ENCODE measurements around the gene TMEM238. TPM values are rescaled to one million over a fixed set of nuclear protein-coding genes. Genes with fewer than 3 reads are reported as not detected.

The TMEM238 gene
- total and polyA plus RNA-seq, 9 of the 15 experiments (the other 6 are each of a cell fraction or from before 2014, with no cell fraction given): 0.18 to 5.1 (median 1.3) TPM; not detected in 4

DNA sequence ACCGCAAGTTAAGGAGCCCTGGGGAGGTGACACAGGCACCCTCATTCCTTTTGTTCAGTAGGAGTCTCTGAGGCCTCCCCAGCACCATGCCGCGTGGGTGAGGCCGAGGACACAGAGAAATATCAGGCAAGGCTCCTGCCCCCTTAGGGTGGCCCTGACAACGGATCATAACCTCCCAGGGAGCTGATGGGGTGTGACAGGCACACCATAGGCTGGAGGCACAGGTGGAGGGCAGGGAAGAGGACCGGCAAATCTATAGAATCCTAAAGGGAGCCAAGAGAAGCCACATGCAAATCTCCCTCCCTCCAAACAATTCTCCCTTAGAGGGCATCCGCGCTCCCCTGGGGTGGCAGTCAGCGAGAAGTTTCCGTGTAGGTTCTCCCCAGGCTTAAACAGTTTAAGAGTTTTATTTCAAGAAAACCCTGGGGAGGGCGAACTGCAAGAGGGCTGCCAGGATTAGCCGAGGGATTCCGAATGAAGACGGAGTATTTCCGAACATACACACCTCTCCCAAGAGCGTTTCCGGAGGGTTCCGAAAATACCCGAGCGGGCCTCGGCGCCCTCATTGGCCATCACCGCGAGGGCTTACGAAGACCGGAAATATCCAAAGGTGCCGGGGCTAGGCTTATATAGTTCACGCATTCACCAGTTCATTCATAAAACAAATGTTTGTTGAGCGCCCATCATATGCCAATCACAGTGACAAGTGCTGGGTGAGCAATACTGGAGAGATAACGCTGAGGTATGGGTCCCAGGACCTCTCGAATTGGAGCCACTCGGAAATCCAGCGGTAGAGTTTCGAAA is 1.0 kb upstream of the TMEM238 start (continued):
- TF ChIP-seq, protein P1, sequence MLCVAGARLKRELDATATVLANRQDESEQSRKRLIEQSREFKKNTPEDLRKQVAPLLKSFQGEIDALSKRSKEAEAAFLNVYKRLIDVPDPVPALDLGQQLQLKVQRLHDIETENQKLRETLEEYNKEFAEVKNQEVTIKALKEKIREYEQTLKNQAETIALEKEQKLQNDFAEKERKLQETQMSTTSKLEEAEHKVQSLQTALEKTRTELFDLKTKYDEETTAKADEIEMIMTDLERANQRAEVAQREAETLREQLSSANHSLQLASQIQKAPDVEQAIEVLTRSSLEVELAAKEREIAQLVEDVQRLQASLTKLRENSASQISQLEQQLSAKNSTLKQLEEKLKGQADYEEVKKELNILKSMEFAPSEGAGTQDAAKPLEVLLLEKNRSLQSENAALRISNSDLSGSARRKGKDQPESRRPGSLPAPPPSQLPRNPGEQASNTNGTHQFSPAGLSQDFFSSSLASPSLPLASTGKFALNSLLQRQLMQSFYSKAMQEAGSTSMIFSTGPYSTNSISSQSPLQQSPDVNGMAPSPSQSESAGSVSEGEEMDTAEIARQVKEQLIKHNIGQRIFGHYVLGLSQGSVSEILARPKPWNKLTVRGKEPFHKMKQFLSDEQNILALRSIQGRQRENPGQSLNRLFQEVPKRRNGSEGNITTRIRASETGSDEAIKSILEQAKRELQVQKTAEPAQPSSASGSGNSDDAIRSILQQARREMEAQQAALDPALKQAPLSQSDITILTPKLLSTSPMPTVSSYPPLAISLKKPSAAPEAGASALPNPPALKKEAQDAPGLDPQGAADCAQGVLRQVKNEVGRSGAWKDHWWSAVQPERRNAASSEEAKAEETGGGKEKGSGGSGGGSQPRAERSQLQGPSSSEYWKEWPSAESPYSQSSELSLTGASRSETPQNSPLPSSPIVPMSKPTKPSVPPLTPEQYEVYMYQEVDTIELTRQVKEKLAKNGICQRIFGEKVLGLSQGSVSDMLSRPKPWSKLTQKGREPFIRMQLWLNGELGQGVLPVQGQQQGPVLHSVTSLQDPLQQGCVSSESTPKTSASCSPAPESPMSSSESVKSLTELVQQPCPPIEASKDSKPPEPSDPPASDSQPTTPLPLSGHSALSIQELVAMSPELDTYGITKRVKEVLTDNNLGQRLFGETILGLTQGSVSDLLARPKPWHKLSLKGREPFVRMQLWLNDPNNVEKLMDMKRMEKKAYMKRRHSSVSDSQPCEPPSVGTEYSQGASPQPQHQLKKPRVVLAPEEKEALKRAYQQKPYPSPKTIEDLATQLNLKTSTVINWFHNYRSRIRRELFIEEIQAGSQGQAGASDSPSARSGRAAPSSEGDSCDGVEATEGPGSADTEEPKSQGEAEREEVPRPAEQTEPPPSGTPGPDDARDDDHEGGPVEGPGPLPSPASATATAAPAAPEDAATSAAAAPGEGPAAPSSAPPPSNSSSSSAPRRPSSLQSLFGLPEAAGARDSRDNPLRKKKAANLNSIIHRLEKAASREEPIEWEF (CRISPR knock-in tag; IDR thresholded peaks at IDR 0.05): no peak
- TF ChIP-seq MEF2D (tag; conservative IDR thresholded peaks at IDR 0.05; ENCODE audit: low read depth) (no peak), MECOM (CRISPR knock-in tag; IDR thresholded peaks at IDR 0.05) (no peak), HEY1 (CRISPR knock-in tag; IDR thresholded peaks at IDR 0.05; ENCODE audit: borderline replicate concordance) (no peak), PTRF (tag; IDR thresholded peaks at IDR 0.05) (no peak), NCOA4 (IDR thresholded peaks at IDR 0.05; ENCODE audit: partially characterized antibody) (no peak), PHF8 (IDR thresholded peaks at IDR 0.05; ENCODE audit: borderline replicate concordance, low read length) (no peak), MCM7 (IDR thresholded peaks at IDR 0.05) (no peak), KLF6 (CRISPR knock-in tag; IDR thresholded peaks at IDR 0.05; ENCODE audit: borderline replicate concordance) (no peak), FOXK2 (conservative IDR thresholded peaks at IDR 0.05 in 1 of 2, IDR thresholded peaks at IDR 0.05 in 1 of 2; ENCODE audit: low read depth in 2 of 2) (no peak), ATF7 (IDR thresholded peaks at IDR 0.05) (no peak), ZNF311 (CRISPR knock-in tag; IDR thresholded peaks at IDR 0.05) (no peak), NFIX (CRISPR knock-in tag; IDR thresholded peaks at IDR 0.05; ENCODE audit: low read depth) (no peak), ZNF408 (CRISPR knock-in tag; IDR thresholded peaks at IDR 0.05; ENCODE audit: low read depth) (no peak), SREBF2 (CRISPR knock-in tag; IDR thresholded peaks at IDR 0.05) (no peak), IRF2 (CRISPR knock-in tag; IDR thresholded peaks at IDR 0.05) (no peak), ZNF778 (CRISPR knock-in tag; IDR thresholded peaks at IDR 0.05) (no peak), HDAC8 (tag; IDR thresholded peaks at IDR 0.05) (no peak), ZKSCAN1 (IDR thresholded peaks at IDR 0.05; ENCODE audit: low read depth, low read length) (no peak), C11orf30 (IDR thresholded peaks at IDR 0.05; ENCODE audit: low read depth) (no peak), RBM39 (optimal IDR thresholded peaks at IDR 0.05; ENCODE audit: low read depth, low read length) (no peak)
- TF ChIP-seq, protein P2, sequence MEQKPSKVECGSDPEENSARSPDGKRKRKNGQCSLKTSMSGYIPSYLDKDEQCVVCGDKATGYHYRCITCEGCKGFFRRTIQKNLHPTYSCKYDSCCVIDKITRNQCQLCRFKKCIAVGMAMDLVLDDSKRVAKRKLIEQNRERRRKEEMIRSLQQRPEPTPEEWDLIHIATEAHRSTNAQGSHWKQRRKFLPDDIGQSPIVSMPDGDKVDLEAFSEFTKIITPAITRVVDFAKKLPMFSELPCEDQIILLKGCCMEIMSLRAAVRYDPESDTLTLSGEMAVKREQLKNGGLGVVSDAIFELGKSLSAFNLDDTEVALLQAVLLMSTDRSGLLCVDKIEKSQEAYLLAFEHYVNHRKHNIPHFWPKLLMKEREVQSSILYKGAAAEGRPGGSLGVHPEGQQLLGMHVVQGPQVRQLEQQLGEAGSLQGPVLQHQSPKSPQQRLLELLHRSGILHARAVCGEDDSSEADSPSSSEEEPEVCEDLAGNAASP (IDR thresholded peaks at IDR 0.05): no peak

All from K562 (cell line).